WI38 (cell line): Measurements from ENCODE around the gene ADAM22.

Experiments
- H3K4me3 ChIP-seq: 2 replicates; pipeline ENCODE4 v1.5.1; 2011; ENCODE audit warnings: low read depth, mild to moderate bottlenecking, control low read depth, low read length
- CTCF ChIP-seq: IDR thresholded peaks from 2 replicates; pipeline ENCODE4 v1.5.1; 2012; ENCODE audit warnings: low read depth, mild to moderate bottlenecking, control low read depth, low read length

ADAM22 gene

GRCh38 chr7:88141479-88141878 is 207.4 kb downstream of the ADAM22 start:
- TF ChIP-seq CTCF: no peak
- no peak overlapping the region for H3K4me3 ChIP-seq

GRCh38 chr7:88141953-88142352 is 207.9 kb downstream of the ADAM22 start:
- TF ChIP-seq CTCF: no peak
- H3K4me3 ChIP-seq: no peak overlapping the region

GRCh38 chr7:88146616-88147015 is 212.6 kb downstream of the ADAM22 start:
- no peak for TF ChIP-seq CTCF
- H3K4me3 ChIP-seq: no peak overlapping the region

GRCh38 chr7:88147341-88147740 is 213.3 kb downstream of the ADAM22 start:
- no peak overlapping the region for H3K4me3 ChIP-seq
- no peak for TF ChIP-seq CTCF

- no peak overlapping the region for H3K4me3 ChIP-seq
- no peak for TF ChIP-seq CTCF
Measured at GRCh38 chr7:88147949-88148348, 213.9 kb downstream of the ADAM22 start.

- no peak for TF ChIP-seq CTCF
- H3K4me3 ChIP-seq: no peak overlapping the region
Measured at GRCh38 chr7:88150033-88150432, 216.0 kb downstream of the ADAM22 start.

GRCh38 chr7:88151119-88151790 is 217.2 kb downstream of the ADAM22 start:
- TF ChIP-seq CTCF: no peak
- no peak overlapping the region for H3K4me3 ChIP-seq
